Muscle of leg (tissue), 11 donors: ENCODE data around the gene EIF3D. TPM values are rescaled to one million over a fixed set of nuclear protein-coding genes. Genes with fewer than 3 reads are reported as not detected.

ENCODE experiments used
- DNase-seq: peaks from one replicate; pipeline ENCODE4 v3.0.0; 2013
- H3K27ac ChIP-seq: one replicate; pipeline ENCODE4 v1.5.1; 2013; ENCODE audit warnings: mild to moderate bottlenecking, low read length, control low read depth
- H3K27me3 ChIP-seq: one replicate; pipeline ENCODE4 v1.6.1; 2013; ENCODE audit warnings: low read length; ENCODE audit not compliant: control insufficient read depth, insufficient read depth
- H3K36me3 ChIP-seq: one replicate; pipeline ENCODE4 v1.6.1; 2013; ENCODE audit warnings: low read length; ENCODE audit not compliant: control insufficient read depth, insufficient read depth
- H3K4me1 ChIP-seq: one replicate; pipeline ENCODE4 v1.6.1; 2013; ENCODE audit warnings: low read length; ENCODE audit not compliant: control insufficient read depth, insufficient read depth
- H3K4me3 ChIP-seq: one replicate; pipeline ENCODE4 v1.5.1; 2013; ENCODE audit warnings: low read length, control low read depth
- H3K9me3 ChIP-seq: replicated peaks from 2 replicates; pipeline ENCODE4 v1.6.1; 2013; ENCODE audit warnings: low read depth, low read length; ENCODE audit not compliant: control insufficient read depth
- WGBS: methylation state at CpG from one replicate; pipeline ENCODE4 v1.1.5; 2013; ENCODE audit warnings: missing lambda C conversion rate; ENCODE audit not compliant: insufficient coverage; 5-methylcytosine and 5-hydroxymethylcytosine counted together
- polyA plus RNA-seq, 8 donors: library from polyadenylated mRNA; unstranded; fragments of 120-200 nt; gene quantifications; one replicate each; pipeline versions ENCODE4 v1.2.1 to v1.2.3, GENCODE V29; 2013; ENCODE audit warnings: inconsistent platforms in 1 of 8, low replicate concordance in 1 of 8; ENCODE audit not compliant: insufficient read length in 8 of 8, insufficient read depth in 1 of 8
- total RNA-seq: library from RNA; stranded (reverse); fragments of 120-200 nt; gene quantifications from one replicate; pipeline ENCODE4 v1.2.4, GENCODE V29; 2013

The EIF3D gene
- total and polyA plus RNA-seq, 9 donors: 170 to 214 (median 190) TPM

- Histone ChIP-seq H3K27ac (no peak overlapping the region), H3K9me3 (no peaks in the 10 kb centered on the region), H3K36me3 (peaks cover 76% of the 10 kb centered on the region), H3K4me1 (no peaks in the 10 kb centered on the region), H3K27me3 (no peaks in the 10 kb centered on the region), H3K4me3 (no peak overlapping the region)
- DNase-seq: no peak
- WGBS: no CpG with 5 or more reads among the region's 4 CpGs
These were observed 16.0 kb downstream of the EIF3D start for GRCh38 chr22:36512991-36513390.

GRCh38 chr22:36512333-36512732 is 16.6 kb downstream of the EIF3D start:
- no peak for DNase-seq
- Histone ChIP-seq H3K9me3 (no peaks in the 10 kb centered on the region), H3K27ac (no peak overlapping the region), H3K36me3 (peaks cover 70% of the 10 kb centered on the region), H3K4me1 (peaks cover 4% of the 10 kb centered on the region), H3K4me3 (no peak overlapping the region), H3K27me3 (no peaks in the 10 kb centered on the region)
- 88% methylated on average over 7 of the region's 8 CpGs for WGBS

DNA sequence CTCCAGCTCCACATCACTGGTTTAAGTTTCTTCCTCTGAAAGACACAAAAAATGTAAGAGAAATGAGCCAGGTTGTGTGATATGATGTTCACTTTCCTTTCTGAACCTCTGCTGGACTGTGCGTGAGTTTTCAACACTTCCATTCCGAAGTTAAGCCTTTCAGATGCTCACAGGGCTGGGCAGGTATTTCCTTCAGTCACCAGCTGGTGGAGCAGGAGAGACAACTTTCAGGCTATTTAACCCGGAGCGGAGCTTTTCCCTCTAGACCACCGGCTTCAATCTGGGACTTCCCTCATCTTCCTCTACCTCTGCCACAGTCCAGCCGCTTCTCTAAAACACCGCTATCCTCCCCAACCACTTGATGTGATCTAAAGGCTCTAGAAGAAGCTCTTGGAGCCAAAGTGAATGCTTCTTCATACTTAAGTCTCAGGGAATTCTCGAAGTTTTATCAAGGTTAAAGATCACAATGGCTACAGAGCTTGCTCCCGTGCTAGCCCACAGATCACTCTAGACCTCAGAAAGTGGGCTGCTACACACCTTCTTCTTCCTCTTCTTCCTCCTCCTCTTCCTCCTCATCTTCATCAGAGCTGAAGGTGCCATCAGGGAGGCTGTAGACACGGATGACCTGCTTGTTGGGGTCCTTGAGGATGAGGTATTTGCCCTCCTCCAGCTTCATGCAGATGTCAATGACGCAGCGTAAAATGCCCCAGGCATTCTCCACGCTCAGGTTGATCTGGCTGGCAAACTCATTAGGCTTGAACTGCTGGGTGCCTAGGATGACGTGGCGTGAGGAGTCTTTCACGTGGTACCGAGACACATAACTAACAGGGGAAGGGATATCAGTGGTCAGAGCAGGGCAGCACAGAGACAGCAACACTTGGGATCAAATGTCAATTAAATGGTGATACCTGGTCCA is 17.7 kb downstream of the EIF3D start:
- peak; percentile 63 for DNase-seq
- Histone ChIP-seq H3K4me1 (peaks cover 11% of the 10 kb centered on the region), H3K36me3 (peaks cover 59% of the 10 kb centered on the region), H3K27ac (no peak overlapping the region), H3K9me3 (no peaks in the 10 kb centered on the region), H3K4me3 (no peak overlapping the region), H3K27me3 (no peaks in the 10 kb centered on the region)
- WGBS: 60% methylated on average over 10 of the region's 17 CpGs

GRCh38 chr22:36510384-36510783 is 18.6 kb downstream of the EIF3D start:
- no peak for DNase-seq
- Histone ChIP-seq H3K27ac (no peak overlapping the region), H3K27me3 (no peaks in the 10 kb centered on the region), H3K4me1 (peaks cover 18% of the 10 kb centered on the region), H3K36me3 (peaks cover 53% of the 10 kb centered on the region), H3K9me3 (no peaks in the 10 kb centered on the region), H3K4me3 (no peak overlapping the region)
- 90% methylated on average over 2 of the region's 3 CpGs for WGBS

DNA sequence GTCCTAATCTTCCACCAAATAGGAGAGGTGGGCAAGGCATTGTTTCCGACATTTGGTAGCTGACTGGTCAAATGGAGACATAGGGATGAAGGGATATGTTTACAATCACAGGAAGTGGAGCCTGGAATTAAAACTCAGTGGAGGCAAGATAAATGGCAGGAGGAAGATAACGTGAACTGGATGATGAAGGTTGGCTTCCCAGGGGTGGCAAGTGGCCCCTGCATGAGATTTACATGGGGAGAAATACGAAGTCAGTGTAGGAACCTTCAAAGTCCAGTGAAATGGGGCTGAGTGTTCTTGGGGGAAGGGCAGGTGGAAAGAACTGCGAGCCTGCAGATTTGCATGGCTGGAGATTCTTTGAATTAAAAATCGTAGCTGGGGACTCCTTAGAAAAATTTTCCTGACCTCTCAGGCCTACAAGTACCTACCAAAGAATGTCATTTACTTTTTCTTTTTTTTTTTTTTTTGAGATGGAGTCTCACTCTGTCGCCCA is 21.4 kb downstream of the EIF3D start:
- Histone ChIP-seq H3K27me3 (no peaks in the 10 kb centered on the region), H3K27ac (peak overlapping the region; percentile 82), H3K4me1 (peaks cover 24% of the 10 kb centered on the region), H3K36me3 (peaks cover 42% of the 10 kb centered on the region), H3K4me3 (peak overlapping the region; percentile 49), H3K9me3 (no peaks in the 10 kb centered on the region)
- DNase-seq: no peak
- WGBS: 72% methylated on average over 3 of the region's 6 CpGs

DNA sequence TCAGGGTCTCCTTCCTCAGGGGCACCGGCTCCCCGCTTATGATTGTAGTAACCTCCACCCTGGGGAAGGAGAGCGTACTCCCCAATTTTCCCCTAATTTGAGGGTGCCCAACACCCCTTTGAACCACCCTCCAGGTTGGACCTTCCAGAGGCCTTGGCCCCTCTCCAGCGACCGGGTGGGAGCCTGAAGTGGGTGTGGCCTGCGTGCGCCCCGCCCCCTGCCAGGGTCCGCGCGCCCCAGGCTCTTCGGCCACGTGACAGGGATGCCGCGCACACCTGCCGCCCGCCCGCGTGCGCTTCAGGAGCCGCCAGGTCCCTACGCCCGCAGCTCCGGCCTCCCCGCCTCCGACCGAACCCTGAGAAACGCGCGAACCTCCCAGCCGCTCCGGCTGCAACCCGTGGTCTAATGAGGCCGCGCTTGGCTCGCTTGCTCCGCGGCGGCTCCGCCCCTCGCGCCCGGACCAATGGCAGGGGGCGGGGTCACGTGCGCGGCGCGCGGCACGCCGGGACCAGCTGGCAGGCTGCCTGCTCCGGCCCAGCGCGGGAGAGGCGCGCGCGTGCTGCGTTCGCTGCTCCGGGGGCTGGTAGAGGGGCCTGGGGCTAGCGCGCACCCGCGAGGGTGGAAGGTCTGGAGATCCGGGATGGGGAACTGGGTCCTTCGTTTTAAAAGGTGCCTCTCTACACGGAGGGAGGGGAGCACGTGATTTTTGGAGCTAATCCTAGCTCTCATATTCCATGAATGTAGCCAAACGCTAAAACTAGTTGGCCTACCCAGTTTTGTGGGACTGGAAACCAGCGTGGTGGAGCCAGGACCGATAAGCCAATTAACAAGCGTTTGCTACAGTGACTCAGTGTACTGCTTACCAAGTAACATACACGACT is 22.1 kb downstream of the EIF3D start, which contains the start of gene FOXRED2:
Gene FOXRED2 (minus strand): TSS at position 404 of the 881 bp plus-strand sequence. CDS start 618 bp downstream, outside the sequence.
- Histone ChIP-seq H3K27ac (peak within 1 kb of the TSS; percentile 82), H3K4me3 (peak within 1 kb of the TSS; percentile 50), H3K27me3 (no peaks in the 10 kb centered on the region), H3K9me3 (no peaks in the 10 kb centered on the region), H3K4me1 (peaks cover 24% of the 10 kb centered on the region), H3K36me3 (peaks cover 41% of the 10 kb centered on the region)
- WGBS: 4% methylated on average over 72 of the region's 75 CpGs
- DNase-seq: peak; percentile 95

DNA sequence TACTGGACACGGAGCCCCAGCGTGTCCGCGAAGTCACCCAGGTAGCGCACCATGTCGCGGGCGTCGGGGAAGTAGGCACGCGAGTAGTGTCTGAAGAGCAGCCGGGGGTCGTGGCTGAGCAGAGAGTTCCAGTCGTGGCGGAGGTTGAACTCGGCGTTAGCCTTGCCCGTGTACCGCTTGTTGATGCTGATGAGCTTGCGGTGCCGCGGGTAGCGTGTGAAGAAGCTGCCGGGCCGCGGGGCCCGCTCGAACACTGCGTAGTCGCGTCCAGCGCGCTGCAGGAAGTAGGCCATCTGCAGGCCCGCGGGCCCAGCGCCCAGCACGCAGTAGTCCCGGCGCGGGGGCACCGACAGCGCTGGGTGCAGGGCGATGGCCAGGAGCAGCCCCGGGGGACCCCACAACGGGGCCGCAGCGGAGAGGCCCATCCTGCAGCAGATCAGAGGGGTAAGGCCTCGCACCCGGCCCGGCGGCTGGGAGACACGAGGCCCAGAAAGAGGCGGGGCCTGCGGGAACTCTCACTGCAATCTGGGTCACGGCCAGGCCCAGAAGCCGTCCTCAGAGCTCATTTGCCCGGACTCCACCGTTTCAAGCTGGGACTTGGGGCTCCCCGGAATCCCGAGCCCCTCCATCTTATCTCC is 22.8 kb downstream of the EIF3D start:
- Histone ChIP-seq H3K4me1 (peaks cover 24% of the 10 kb centered on the region), H3K27ac (peak overlapping the region; percentile 47), H3K4me3 (peak overlapping the region; percentile 50), H3K27me3 (no peaks in the 10 kb centered on the region), H3K9me3 (no peaks in the 10 kb centered on the region), H3K36me3 (peaks cover 36% of the 10 kb centered on the region)
- WGBS: 96% methylated on average over 56 of the region's 60 CpGs
- no peak for DNase-seq

- WGBS: 83% methylated on average over 20 of the region's 30 CpGs
- H3K36me3 ChIP-seq: peaks cover 68% of the 10 kb centered on the region
These were observed 30.9 kb downstream of the EIF3D start for GRCh38 chr22:36497910-36498665.

GRCh38 chr22:36493690-36494110 is 35.3 kb downstream of the EIF3D start:
- Histone ChIP-seq H3K4me1 (peaks cover 15% of the 10 kb centered on the region), H3K27ac (no peak overlapping the region), H3K36me3 (peaks cover 70% of the 10 kb centered on the region), H3K4me3 (no peak overlapping the region), H3K27me3 (no peaks in the 10 kb centered on the region), H3K9me3 (no peaks in the 10 kb centered on the region)
- 72% methylated on average over 8 of the region's 16 CpGs for WGBS
- peak; percentile 86 for DNase-seq

More at GRCh38 chr22:36497910-36498665, 30.9 kb downstream of the EIF3D start:
- no peaks in the 10 kb centered on the region for H3K27me3 ChIP-seq
- DNase-seq: no peak
- H3K4me1 ChIP-seq: no peaks in the 10 kb centered on the region
- H3K9me3 ChIP-seq: no peaks in the 10 kb centered on the region
- no peak overlapping the region for H3K4me3 ChIP-seq
- H3K27ac ChIP-seq: no peak overlapping the region
